Small intestine (tissue), 7 donors: ENCODE results near the gene MAPK8IP3. TPM values are rescaled to one million over a fixed set of nuclear protein-coding genes. Genes with fewer than 3 reads are reported as not detected.
A peak's percentile ranks its signal among the peaks of the same experiment; 100 is the strongest.

Source experiments
- DNase-seq, 2 donors: peaks; one replicate each; pipeline versions ENCODE4 v3.0.0 to v3.0.0-alpha.2; 2013
- FAIRE-seq: peaks from 2 replicates; lab custom pipeline; 2012; peaks lifted over from hg19 to GRCh38; lab: Jason Lieb, UNC
- H3K27ac ChIP-seq, 3 donors: one replicate each; pipeline ENCODE4 v1.5.1; 2013; ENCODE audit warnings: low read length in 2 of 3, mild to moderate bottlenecking in 2 of 3, control low read depth in 1 of 3, inconsistent platforms in 1 of 3, low read depth in 1 of 3, moderate library complexity in 1 of 3
- H3K27me3 ChIP-seq, 3 donors: one replicate each; pipeline ENCODE4 v1.6.1; 2013; ENCODE audit warnings: low read length in 3 of 3, inconsistent platforms in 1 of 3; ENCODE audit not compliant: control insufficient read depth in 3 of 3, insufficient read depth in 3 of 3
- H3K36me3 ChIP-seq, 3 donors: one replicate each; pipeline ENCODE4 v1.6.1; 2013; ENCODE audit warnings: low read length in 3 of 3, inconsistent platforms in 1 of 3, low read depth in 1 of 3, mild to moderate bottlenecking in 1 of 3, moderate library complexity in 1 of 3; ENCODE audit not compliant: control insufficient read depth in 3 of 3, insufficient read depth in 2 of 3
- H3K4me1 ChIP-seq, 3 donors: one replicate each; pipeline ENCODE4 v1.6.1; 2013; ENCODE audit warnings: low read length in 2 of 3, inconsistent platforms in 1 of 3, low read depth in 1 of 3, mild to moderate bottlenecking in 1 of 3, moderate library complexity in 1 of 3; ENCODE audit not compliant: control insufficient read depth in 3 of 3, insufficient read depth in 2 of 3
- H3K4me3 ChIP-seq, 3 donors: one replicate each; pipeline ENCODE4 v1.5.1; 2013; ENCODE audit warnings: low read length in 3 of 3, control low read depth in 1 of 3, inconsistent platforms in 1 of 3, low read depth in 1 of 3, mild to moderate bottlenecking in 1 of 3, moderate library complexity in 1 of 3
- H3K9me3 ChIP-seq, 2 donors: one replicate each; pipeline ENCODE4 v1.6.1; 2013; ENCODE audit warnings: low read depth in 1 of 2, low read length in 1 of 2; ENCODE audit not compliant: control insufficient read depth in 2 of 2, insufficient read depth in 1 of 2
- WGBS, 3 donors: extraction: QIAGEN DNeasy Blood & Tissue Kit; methylation state at CpG; one replicate each; pipeline ENCODE4 v1.1.7; 2013; 5-methylcytosine and 5-hydroxymethylcytosine counted together
- polyA plus RNA-seq, 4 donors: library from polyadenylated mRNA; stranded (reverse) in 3 of 4; unstranded in 1 of 4; fragments of 200-250 nt in 3 of 4; fragments of 120-200 nt in 1 of 4; gene quantifications; one replicate each; pipeline versions ENCODE4 v1.2.1 to v1.2.3, GENCODE V29; 2013
- donor health status: healthy with polysubstance abuse.
- donor health status: control.
- donor health status: control.
- donor health status: Bipolar disorder and iron deficiency.
- donor health status: healthy.

MAPK8IP3 gene
- polyA plus RNA-seq, 4 donors, result 26.2 to 60.1 (median 39.6) TPM

DNA sequence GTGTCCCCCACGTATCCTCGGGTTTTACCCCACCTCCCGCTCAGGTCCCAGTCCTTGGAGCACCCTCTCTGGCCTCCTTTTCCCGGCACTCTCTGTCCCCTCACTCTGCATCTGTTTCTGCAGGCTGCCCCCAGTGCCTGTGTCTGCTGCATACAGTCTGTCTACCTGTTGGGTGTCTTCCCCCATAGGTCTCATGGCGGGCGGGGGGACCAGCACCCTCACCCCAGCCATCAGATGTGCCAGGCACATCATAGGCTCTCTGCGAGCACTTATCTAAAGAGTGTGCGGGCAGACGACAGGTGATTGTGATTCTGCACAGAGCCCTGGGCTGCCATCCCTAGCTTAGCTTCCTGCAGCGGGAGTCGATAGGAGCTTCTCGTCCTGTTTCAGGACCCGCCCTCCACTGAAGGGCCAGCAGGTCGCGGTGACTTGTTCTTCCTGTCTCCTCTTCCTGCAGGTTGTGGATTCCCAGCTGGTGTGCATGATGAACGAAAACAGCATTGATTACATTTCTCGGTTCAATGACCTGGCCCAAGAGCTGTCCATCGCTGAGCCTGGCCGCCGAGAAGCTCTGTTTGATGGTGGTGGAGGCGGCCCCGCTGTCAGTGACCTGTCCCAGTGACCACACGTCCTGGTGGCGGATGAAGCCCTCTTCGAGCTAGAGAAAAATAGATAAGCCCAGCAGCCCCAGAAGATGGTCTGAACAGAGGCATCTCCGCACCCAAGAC, 32.4 kb upstream of the MAPK8IP3 start:
- H3K9me3 ChIP-seq, result no peaks in the 10 kb centered on the region
- peaks cover 0 to 3% (median 0%) of the 10 kb centered on the region in 3 donors for H3K4me1 ChIP-seq
- H3K27me3 ChIP-seq, result no peaks in the 10 kb centered on the region
- WGBS, 3 donors, result 90 to 95% (median 92%) methylated on average over 26 of the region's 26 CpGs
- FAIRE-seq (no peak), DNase-seq (no peak)
- no peak overlapping the region for H3K4me3 ChIP-seq
- no peak overlapping the region for H3K27ac ChIP-seq
- H3K36me3 ChIP-seq, result peaks cover 14 to 79% (median 19%) of the 10 kb centered on the region in 3 donors

DNA sequence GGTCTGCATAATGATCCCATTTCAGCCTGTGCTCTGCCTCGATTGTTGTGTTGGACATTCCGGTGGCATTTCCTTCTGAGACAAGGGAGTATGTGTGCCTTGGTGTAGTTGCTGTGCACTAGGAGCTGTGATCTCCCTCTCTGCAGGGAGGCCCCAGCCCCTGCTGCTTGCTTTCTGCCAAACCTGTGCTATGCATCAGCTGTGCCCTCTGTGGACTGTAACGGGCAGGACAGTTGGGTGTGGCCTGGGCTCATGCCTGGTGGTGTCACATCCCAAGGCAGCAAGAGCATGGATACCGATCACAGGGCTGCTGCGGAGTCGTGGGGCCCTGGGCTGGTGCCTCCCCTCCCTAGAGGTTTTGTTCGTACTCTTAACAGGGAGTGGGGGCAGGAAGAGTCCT, 31.7 kb upstream of the MAPK8IP3 start:
- no peaks in the 10 kb centered on the region for H3K27me3 ChIP-seq
- peaks cover 8 to 72% (median 14%) of the 10 kb centered on the region in 3 donors for H3K36me3 ChIP-seq
- WGBS, 3 donors, result 72 to 86% (median 81%) methylated on average over 7 of the region's 7 CpGs
- H3K27ac ChIP-seq, result no peak overlapping the region
- FAIRE-seq, result no peak
- DNase-seq, result no peak
- H3K9me3 ChIP-seq, result no peaks in the 10 kb centered on the region
- H3K4me3 ChIP-seq, result no peak overlapping the region
- H3K4me1 ChIP-seq, result peaks cover 0 to 9% (median 0%) of the 10 kb centered on the region in 3 donors

DNA sequence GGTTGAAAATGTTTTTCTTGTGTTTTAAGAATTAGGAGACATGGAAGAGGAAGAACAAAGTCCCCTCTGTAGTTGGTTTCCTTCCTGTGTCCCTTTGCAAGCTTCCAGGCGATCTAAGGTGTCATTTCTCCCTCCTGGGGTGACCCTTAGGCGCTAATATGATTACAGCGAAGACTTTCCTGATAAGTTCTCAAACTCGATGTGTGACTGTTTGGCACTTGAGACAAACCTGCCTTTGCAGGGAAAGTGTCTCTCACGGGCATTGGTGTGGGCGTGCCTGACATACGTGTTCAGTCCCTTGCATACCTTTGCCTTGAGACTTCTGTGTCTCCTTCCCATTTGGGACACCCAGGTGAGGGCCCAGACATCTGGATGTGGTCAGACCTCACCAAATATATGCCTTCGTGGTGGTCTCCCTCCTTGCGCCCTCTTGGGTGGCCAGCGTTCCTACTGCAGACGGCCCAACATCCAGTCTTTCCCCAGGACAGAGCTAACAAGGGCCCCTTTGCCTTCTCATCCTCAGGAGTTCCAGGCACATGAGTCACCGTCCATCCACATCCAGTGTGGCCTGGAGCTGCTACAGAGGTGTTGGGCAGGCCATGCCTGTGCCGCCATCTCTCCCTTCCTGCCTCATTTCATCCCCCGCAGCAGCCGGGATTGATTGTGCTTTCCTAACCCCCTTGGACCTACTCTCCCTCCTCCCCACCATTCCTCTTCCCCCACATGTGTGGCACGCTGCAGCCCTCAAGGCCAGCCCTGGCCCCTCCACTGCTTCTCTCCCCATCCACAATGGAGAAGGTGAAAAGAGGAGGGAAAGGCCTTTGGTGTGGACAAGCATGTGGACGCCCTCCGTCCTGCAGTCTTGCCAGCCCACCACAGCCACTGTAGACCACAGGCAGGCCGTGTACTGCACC, 31.0 kb upstream of the MAPK8IP3 start:
- WGBS, 3 donors, result 91 to 94% (median 93%) methylated on average over 19 of the region's 19 CpGs
- Histone ChIP-seq H3K27me3 (no peaks in the 10 kb centered on the region), H3K36me3 (peaks cover 8 to 67% (median 11%) of the 10 kb centered on the region in 3 donors), H3K4me3 (no peak overlapping the region), H3K9me3 (no peaks in the 10 kb centered on the region), H3K27ac (no peak overlapping the region), H3K4me1 (peaks cover 0 to 9% (median 0%) of the 10 kb centered on the region in 3 donors)
- FAIRE-seq (no peak), DNase-seq (no peak)

DNA sequence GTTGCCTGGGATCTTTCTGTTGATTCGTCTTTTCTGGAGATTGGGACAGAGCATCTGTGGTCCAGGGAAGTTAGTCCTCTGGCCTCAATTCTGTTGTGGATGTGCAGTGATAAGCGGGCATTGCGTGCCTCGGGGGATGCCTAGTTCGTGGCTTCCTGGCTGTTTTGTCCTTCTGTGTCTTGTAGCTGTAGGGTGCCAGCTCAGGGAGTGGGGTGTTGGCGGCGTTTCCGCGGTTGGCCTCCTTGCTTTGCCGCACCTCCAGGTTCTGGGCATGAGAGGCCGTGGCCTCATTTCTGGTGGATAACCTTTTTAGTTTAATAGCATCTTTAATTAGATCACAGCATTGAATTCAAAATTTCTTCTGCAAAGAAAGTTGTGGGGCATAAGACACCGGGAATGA, 29.3 kb upstream of the MAPK8IP3 start:
- peaks cover 5 to 59% (median 6%) of the 10 kb centered on the region in 3 donors for H3K36me3 ChIP-seq
- no peaks in the 10 kb centered on the region for H3K9me3 ChIP-seq
- DNase-seq, result no peak
- H3K27me3 ChIP-seq, result no peaks in the 10 kb centered on the region
- no peak for FAIRE-seq
- no peak overlapping the region for H3K4me3 ChIP-seq
- peaks cover 0 to 9% (median 0%) of the 10 kb centered on the region in 3 donors for H3K4me1 ChIP-seq
- WGBS, 3 donors, result 94 to 97% (median 94%) methylated on average over 12 of the region's 12 CpGs
- H3K27ac ChIP-seq, result no peak overlapping the region

DNA sequence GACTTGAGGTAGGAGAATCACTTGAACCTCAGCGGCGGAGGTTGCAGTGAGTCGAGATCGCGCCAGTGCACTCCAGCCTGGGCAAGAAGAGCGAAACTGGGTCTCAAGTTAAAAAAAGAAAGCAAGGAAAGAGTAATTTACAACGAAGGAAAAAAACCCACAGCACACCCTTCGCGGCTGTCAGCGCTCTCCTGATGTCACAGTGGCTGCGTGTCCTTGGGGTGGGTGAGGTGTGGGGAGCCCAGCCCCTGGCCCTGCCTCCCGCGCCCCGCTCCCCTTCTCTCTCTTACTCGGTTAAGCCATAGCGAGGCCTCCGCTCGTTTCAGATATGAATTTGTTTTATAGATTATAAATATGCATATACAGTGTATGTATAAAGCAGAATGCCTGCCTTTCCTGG, 28.7 kb upstream of the MAPK8IP3 start:
- no peaks in the 10 kb centered on the region for H3K27me3 ChIP-seq
- H3K27ac ChIP-seq, result no peak overlapping the region
- H3K9me3 ChIP-seq, result no peaks in the 10 kb centered on the region
- H3K36me3 ChIP-seq, result peaks cover 2 to 52% (median 6%) of the 10 kb centered on the region in 3 donors
- H3K4me1 ChIP-seq, result peaks cover 0 to 9% (median 0%) of the 10 kb centered on the region in 3 donors
- DNase-seq (no peak), FAIRE-seq (no peak)
- H3K4me3 ChIP-seq, result peak overlapping the region in 1 of 3 donors; percentile 22
- WGBS, 3 donors, result 86 to 90% (median 87%) methylated on average over 18 of the region's 18 CpGs

DNA sequence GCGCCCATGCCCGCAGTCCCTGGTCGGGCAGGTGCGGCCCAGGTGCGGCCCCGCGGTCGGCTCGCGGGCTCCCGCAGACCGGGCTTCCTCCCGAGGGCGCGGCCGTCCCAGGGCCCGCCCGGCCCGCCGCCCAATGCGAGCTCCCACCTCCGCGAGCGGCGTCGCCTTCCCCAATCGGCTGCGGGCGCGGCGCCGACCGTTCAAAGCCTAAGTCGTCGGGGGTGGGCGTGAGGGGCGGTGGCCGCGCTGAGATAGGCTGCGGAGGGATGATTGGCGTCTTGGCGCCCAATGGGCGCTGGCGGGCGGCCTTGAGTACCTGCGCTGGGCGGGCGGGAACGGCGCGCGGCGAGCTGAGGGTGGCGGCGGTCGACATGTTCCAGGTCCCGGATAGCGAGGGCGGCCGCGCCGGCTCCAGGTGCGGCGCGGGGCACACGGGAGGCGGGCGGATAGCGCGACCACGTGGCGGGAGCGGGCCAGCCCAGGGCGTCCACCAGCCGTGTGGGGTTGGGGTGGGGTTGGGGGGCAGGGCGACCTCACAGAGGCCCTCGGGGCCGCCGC, 28.0 kb upstream of the MAPK8IP3 start, which contains the start of gene JPT2:
TSS of gene JPT2 (plus strand) at position 338 of the 558 bp plus-strand sequence. CDS start at position 372, 34 bp downstream.
- no peaks in the 10 kb centered on the region for H3K9me3 ChIP-seq
- DNase-seq (peak; percentile 98 to 100), FAIRE-seq (no peak)
- no peaks in the 10 kb centered on the region for H3K27me3 ChIP-seq
- H3K27ac ChIP-seq, result peak within 1 kb of the TSS in 2 of 3 donors; percentile 66 to 73
- peak within 1 kb of the TSS; percentile 63 to 83 (median 68) for H3K4me3 ChIP-seq
- WGBS, 3 donors, result 0 to 1% (median 1%) methylated on average over 64 to 79 of the region's 79 CpGs
- peaks cover 2 to 48% (median 6%) of the 10 kb centered on the region in 3 donors for H3K36me3 ChIP-seq
- H3K4me1 ChIP-seq, result peaks cover 0 to 9% (median 0%) of the 10 kb centered on the region in 3 donors

DNA sequence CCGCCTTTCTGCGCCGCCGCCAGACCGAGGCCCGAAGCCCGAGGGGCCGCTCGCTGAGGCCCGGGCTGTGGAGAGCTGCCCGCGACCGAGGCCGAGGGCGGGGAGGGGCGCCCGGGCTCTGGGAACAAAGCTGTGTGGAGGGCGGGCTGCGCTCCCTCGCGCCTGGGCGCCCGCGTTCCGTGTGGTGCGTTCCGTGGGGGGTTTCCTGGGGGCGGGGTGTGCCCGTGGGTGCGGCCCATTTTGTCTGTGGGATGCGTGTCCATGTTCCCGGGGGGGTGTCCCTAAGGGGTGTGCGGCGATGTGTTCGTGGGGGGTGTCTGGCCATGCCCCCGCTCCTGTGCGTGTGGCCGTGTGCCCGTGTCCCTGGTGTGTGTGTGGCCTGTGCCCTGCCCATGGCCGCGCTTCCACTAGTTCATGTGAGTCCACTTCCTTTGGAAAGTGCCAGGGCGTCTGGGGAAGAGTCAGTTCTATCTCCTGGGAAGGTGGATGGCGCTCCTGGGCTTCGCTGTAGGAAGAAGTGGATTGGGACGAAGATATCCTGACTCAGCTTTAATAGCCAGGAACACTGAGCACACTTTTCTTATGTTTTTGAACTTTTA, 27.4 kb upstream of the MAPK8IP3 start:
- 0 to 1% (median 1%) methylated on average over 31 to 45 of the region's 45 CpGs for WGBS, 3 donors
- peak overlapping the region; percentile 63 to 83 (median 68) for H3K4me3 ChIP-seq
- H3K4me1 ChIP-seq, result peaks cover 0 to 9% (median 0%) of the 10 kb centered on the region in 3 donors
- FAIRE-seq (no peak), DNase-seq (peak; percentile 63 to 67)
- no peaks in the 10 kb centered on the region for H3K27me3 ChIP-seq
- peaks cover 2 to 45% (median 3%) of the 10 kb centered on the region in 3 donors for H3K36me3 ChIP-seq
- H3K9me3 ChIP-seq, result no peaks in the 10 kb centered on the region
- peak overlapping the region in 2 of 3 donors; percentile 66 to 73 for H3K27ac ChIP-seq
